GM12872 (cell line): ENCODE measurements around the gene DSTYK.

ENCODE experiments used
- CTCF ChIP-seq: IDR thresholded peaks from 3 replicates; pipeline ENCODE4 v1.5.1; 2011; ENCODE audit warnings: low read depth, mild to moderate bottlenecking, low read length, moderate library complexity; ENCODE audit not compliant: insufficient read depth

DSTYK gene

GRCh38 chr1:205183676-205184335 lies 27.7 kb downstream of the DSTYK start:
- no peak for TF ChIP-seq CTCF

GRCh38 chr1:205182930-205183329 lies 28.6 kb downstream of the DSTYK start:
- TF ChIP-seq CTCF: no peak

GRCh38 chr1:205179842-205180241 lies 31.7 kb downstream of the DSTYK start:
- TF ChIP-seq CTCF: no peak

GRCh38 chr1:205172729-205173366 lies 38.7 kb downstream of the DSTYK start:
- no peak for TF ChIP-seq CTCF

GRCh38 chr1:205171369-205171768 lies 40.1 kb downstream of the DSTYK start:
- no peak for TF ChIP-seq CTCF

GRCh38 chr1:205170532-205171269 lies 40.8 kb downstream of the DSTYK start:
- no peak for TF ChIP-seq CTCF

GRCh38 chr1:205169248-205169647 lies 42.3 kb downstream of the DSTYK start:
- TF ChIP-seq CTCF: no peak
